Heart left ventricle (tissue), 16 donors: ENCODE results near the gene CSNK1D. TPM values are rescaled to one million over a fixed set of nuclear protein-coding genes. Genes with fewer than 3 reads are reported as not detected.
"Not testable (repeated sequence)": the region's sequence is repeated elsewhere in the genome, so short reads cannot be mapped to it uniquely, and the experiment has no call there.

Source experiments
- ATAC-seq, 4 donors: fragments of 200-7000 bp; cut with Tn5 transposase; one replicate each; pipeline ENCODE4 v1.9.1; 2020 to 2022; ENCODE audit warnings: moderate library complexity in 4 of 4, mild to moderate bottlenecking in 3 of 4, moderate number of reproducible peaks in 1 of 4
- DNase-seq, 5 donors: peaks; one replicate each; pipeline ENCODE4 v3.0.0-alpha.2; 2020
- H3K27ac ChIP-seq, 12 donors: fragments of 200-600 bp; sonication (generic) in 4 of 12; one replicate each; pipeline versions ENCODE4 v1.5.0 to v1.8.0; 2016 to 2022; ENCODE audit warnings: mild to moderate bottlenecking in 2 of 12
- H3K27me3 ChIP-seq, 9 donors: fragments of 200-600 bp; sonication (generic) in 2 of 9; one replicate each; pipeline versions ENCODE4 v1.5.1 to v1.8.0; 2016 to 2022; ENCODE audit warnings: mild to moderate bottlenecking in 3 of 9
- H3K36me3 ChIP-seq, 9 donors: fragments of 200-600 bp; sonication (generic) in 2 of 9; one replicate each; pipeline versions ENCODE4 v1.5.0 to v1.8.0; 2018 to 2022; ENCODE audit warnings: mild to moderate bottlenecking in 2 of 9
- H3K4me1 ChIP-seq, 12 donors: fragments of 200-600 bp; sonication (generic) in 4 of 12; one replicate each; pipeline versions ENCODE4 v1.5.0 to v1.8.0; 2016 to 2022; ENCODE audit warnings: mild to moderate bottlenecking in 3 of 12
- H3K4me3 ChIP-seq, 12 donors: fragments of 200-600 bp; sonication (generic) in 4 of 12; one replicate each; pipeline versions ENCODE4 v1.5.0 to v1.8.0; 2017 to 2022; ENCODE audit warnings: mild to moderate bottlenecking in 9 of 12, moderate library complexity in 4 of 12
- H3K9me3 ChIP-seq, 12 donors: fragments of 200-600 bp; sonication (generic) in 4 of 12; one replicate each; pipeline versions ENCODE4 v1.5.0 to v1.8.0; 2016 to 2022; ENCODE audit warnings: mild to moderate bottlenecking in 1 of 12
- CTCF ChIP-seq, 12 donors: fragments of 200-600 bp; sonication (generic) in 4 of 12; IDR thresholded peaks; one replicate each; pipeline versions ENCODE4 v1.5.0 to v1.8.0; 2018 to 2022; ENCODE audit warnings: antibody characterized with exemption in 12 of 12, mild to moderate bottlenecking in 5 of 12
- POLR2A ChIP-seq, 2 donors: fragments of 450-650 bp; IDR thresholded peaks; one replicate each; pipeline ENCODE4 v1.6.1; 2017; ENCODE audit warnings: antibody characterized with exemption in 2 of 2, mild to moderate bottlenecking in 2 of 2, moderate library complexity in 2 of 2
- WGBS, 4 donors: extraction: QIAGEN DNeasy Blood & Tissue Kit in 2 of 4; methylation state at CpG; one replicate each; pipeline versions ENCODE4 v1.1.5 to v1.1.7; 2013 to 2018; 5-methylcytosine and 5-hydroxymethylcytosine counted together
- intact Hi-C, 10 donors: fragments of 100-400 bp; cut with DNase I; formaldehyde crosslinking; loops; one replicate each; pipeline versions ENCODE4 v1.11.1 to v1.14.2; 2022
- polyA plus RNA-seq, 2 donors: library from polyadenylated mRNA; stranded (reverse); fragments of 200-250 nt; gene quantifications; one replicate each; pipeline ENCODE4 v1.2.3, GENCODE V29; 2013
- total RNA-seq, 9 donors: library from RNA; depleted of rRNA in 2 of 9; stranded (reverse); fragments of >200 nt in 2 of 9; fragmentation: NEBNext Ultra II Directional in 3 of 9; extraction: Animal tissue kit (Norgen Biotek cat#: 25700) in 3 of 9; gene quantifications; one replicate each; pipeline versions ENCODE4 v1.1.0 to v1.2.4, GENCODE V29; 2016 to 2023
- donor health status: ischemic (EF 13 %, LVEDD 7.1; RV severe dilation, severe dysfunction).
- donor health status: healthy with polysubstance abuse.
- donor health status: DM: no; HTN: yes; CAD: no.
- donor health status: DM: no; HTN: no; CAD: no.
- donor health status: ischemic (EF 25% LVEDD 6.9; RV normal size, moderate dysfunction).
- donor health status: ischemic (EF 25% LVEDD 5.7; RV mildly dilated, moderate dysfunction).
- donor health status: healthy.
- donor health status: DM: yes; HTN: yes; CAD: no.
- donor health status: ischemic (EF 35%, LVEDD 5.7; RV mildly dilated, moderate dysfunction).
- donor health status: nonischemic (EF 11% LVEDD 7.7; RV severe dilation, severe dysfunction).
- donor health status: DM: yes; HTN: yes; CAD: no.
- donor health status: PGD.
- donor health status: ischemic (EF 29% LVEDD 5.4; RV normal size, mild dysfunction).
- donor health status: nonischemic (EF 23%, LVEDD 6.1; RV moderate dilation, normal function).

Gene CSNK1D
- total and polyA plus RNA-seq, 11 donors = 38.4 to 88.1 (median 66.1) TPM

DNA sequence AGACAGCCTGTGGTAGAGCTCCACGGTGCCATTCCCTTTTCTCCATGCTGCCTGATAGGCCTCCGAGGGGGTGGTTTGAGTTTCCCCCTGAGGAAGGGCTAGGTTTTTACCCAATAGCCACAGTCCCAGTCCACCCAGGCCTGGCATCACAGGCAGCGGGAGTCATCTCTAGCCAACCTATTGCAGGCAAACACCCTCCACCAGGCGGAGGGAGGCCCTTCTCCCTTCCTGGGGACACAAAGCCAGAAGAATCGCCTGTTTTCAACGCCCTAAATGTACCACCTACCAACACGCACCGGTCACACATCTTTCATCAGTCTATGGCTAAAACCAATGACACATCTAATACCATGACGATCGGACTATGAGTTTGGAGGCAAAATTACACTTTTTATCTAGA, 7.4 kb downstream of the CSNK1D start:
- TF ChIP-seq CTCF (IDR thresholded peaks at IDR 0.05) = no peak
- TF ChIP-seq POLR2A (IDR thresholded peaks at IDR 0.05) = no peak
- Histone ChIP-seq H3K27ac (peak overlapping the region in 6 of 12 donors; percentile 81 to 91 (median 86)), H3K9me3 (no peaks in the 10 kb centered on the region), H3K4me3 (no peak overlapping the region), H3K36me3 (peaks cover 2 to 93% (median 58%) of the 10 kb centered on the region in 9 donors), H3K4me1 (peaks cover 8 to 59% (median 52%) of the 10 kb centered on the region in 12 donors), H3K27me3 (no peaks in the 10 kb centered on the region)
- intact Hi-C loops = loop anchor here in 1 of 10 donors (2.0 kb wide), 1 partner anchor 23 kb away; no protein-coding TSS in a partner anchor
- ATAC-seq = no peak
- no peak for DNase-seq
- WGBS, 4 donors = 87 to 93% (median 91%) methylated on average over 10 of the region's 10 CpGs

DNA sequence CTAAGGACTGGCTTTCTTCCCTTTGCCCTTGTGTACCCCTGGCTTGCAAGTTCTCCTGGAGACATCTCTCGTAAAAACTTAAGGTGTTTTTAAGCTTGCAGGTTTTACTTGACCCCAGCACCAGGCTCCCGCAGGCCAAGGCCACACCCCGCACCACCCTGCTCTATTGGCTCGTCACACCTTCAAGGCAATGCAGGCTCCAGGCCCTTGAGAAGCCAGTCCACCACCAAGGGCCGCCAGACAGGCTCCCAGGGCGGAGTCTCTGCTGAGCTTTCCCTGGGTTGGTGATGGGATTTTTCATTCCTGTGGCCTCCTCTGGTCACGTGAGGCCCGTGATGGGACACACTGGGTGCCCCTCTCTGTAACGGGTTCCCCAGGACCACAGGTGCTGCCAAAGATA, 9.9 kb downstream of the CSNK1D start:
- no peak for TF ChIP-seq POLR2A (IDR thresholded peaks at IDR 0.05)
- TF ChIP-seq CTCF (IDR thresholded peaks at IDR 0.05) = no peak
- peaks cover 2 to 87% (median 72%) of the 10 kb centered on the region in 9 donors for H3K36me3 ChIP-seq
- peak in 1 of 5 donors; percentile 46 for DNase-seq
- H3K4me3 ChIP-seq = no peak overlapping the region
- WGBS, 4 donors = 88 to 95% (median 91%) methylated on average over 8 to 9 of the region's 9 CpGs
- H3K27me3 ChIP-seq = no peaks in the 10 kb centered on the region
- ATAC-seq = no peak
- peaks cover 8 to 35% (median 28%) of the 10 kb centered on the region in 12 donors for H3K4me1 ChIP-seq
- H3K9me3 ChIP-seq = no peaks in the 10 kb centered on the region
- intact Hi-C loops = no loop called here
- H3K27ac ChIP-seq = no peak overlapping the region

DNA sequence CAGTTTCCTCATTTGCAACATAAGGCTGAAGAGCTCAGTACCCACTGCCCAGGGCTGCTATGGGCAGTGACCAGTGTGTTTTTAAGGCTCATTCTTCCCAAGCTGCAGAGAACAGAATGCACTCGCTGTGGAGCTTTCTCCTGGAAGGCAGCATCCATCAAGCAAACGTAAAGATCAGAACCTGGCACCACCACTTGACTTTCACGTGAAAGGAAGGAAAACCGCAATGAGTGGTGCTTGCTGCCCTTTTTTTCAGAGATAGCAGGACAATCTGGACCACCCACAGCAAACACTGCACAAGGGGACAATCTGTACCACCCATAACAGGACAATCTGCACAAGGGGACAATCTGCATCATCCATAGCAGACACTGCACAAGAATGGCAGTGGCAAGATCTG, 11.2 kb downstream of the CSNK1D start:
- no peak overlapping the region for H3K27ac ChIP-seq
- H3K4me1 ChIP-seq = peaks cover 4 to 22% (median 16%) of the 10 kb centered on the region in 12 donors
- no peak overlapping the region for H3K4me3 ChIP-seq
- intact Hi-C loops = no loop called here
- TF ChIP-seq POLR2A (IDR thresholded peaks at IDR 0.05) = no peak
- no peak for TF ChIP-seq CTCF (IDR thresholded peaks at IDR 0.05)
- no peaks in the 10 kb centered on the region for H3K9me3 ChIP-seq
- 63 to 76% (median 71%) methylated on average over 4 of the region's 4 CpGs for WGBS, 4 donors
- peaks cover 4 to 93% (median 82%) of the 10 kb centered on the region in 9 donors for H3K36me3 ChIP-seq
- DNase-seq (no peak), ATAC-seq (no peak)
- no peaks in the 10 kb centered on the region for H3K27me3 ChIP-seq

DNA sequence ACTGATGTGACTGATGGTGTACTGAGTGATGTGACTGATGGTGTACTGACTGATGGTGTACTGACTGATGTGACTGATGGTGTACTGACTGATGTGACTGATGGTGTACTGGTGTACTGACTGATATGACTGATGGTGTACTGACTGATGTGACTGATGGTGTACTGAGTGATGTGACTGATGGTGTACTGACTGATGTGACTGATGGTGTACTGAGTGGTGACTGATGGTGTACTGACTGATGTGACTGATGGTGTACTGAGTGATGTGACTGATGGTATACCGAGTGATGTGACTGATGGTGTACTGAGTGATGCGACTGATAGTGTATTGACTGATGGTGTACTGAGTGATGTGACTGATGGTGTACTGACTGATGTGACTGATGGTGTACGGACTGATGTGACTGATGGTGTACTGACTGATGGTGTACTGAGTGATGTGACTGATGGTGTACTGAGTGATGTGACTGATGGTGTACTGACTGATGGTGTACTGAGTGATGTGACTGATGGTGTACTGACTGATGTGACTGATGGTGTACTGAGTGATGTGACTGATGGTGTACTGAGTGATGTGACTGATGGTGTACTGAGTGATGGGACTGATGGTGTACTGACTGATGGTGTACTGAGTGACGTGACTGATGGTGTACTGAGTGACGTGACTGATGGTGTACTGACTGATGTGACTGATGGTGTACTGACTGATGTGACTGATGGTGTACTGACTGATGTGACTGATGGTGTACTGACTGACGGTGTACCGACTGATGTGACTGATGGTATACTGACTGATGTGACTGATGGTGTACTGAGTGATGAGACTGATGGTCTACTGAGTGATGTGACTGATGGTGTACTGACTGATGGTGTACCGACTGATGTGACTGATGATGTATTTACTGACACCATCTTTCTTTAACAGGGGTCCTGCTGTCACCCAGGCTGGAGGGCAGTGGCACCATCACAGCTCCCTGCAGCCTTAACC, 13.2 kb downstream of the CSNK1D start:
- intact Hi-C loops, H3K27ac ChIP-seq, H3K4me3 ChIP-seq, ATAC-seq, H3K9me3 ChIP-seq, H3K27me3 ChIP-seq, H3K4me1 ChIP-seq, DNase-seq: not testable (repeated sequence)
- 84 to 93% (median 89%) methylated on average over 8 of the region's 8 CpGs for WGBS, 4 donors
- peaks cover 4 to 100% (median 93%) of the 10 kb centered on the region in 9 donors for H3K36me3 ChIP-seq
